ENCODE measurements around the gene OR7G3. TPM values are rescaled to one million over a fixed set of nuclear protein-coding genes. Genes with fewer than 3 reads are reported as not detected.
A peak's percentile ranks its signal among the peaks of the same experiment; 100 is the strongest.

OR7G3 gene
- total RNA-seq, 4 donors from 2014 or later = not detected

GRCh38 chr19:9140159-9140874 lies 13.6 kb upstream of the OR7G3 start, which contains the start of gene ZNF317:
Gene ZNF317, plus strand, starts transcription at chr19:9140397. Its CDS starts 15,620 bp downstream, at chr19:9156017.
- Histone ChIP-seq H3K4me3 (peak within 1 kb of the TSS; percentile 79 to 95 (median 84)), H3K9me3 (peaks cover 6 to 12% (median 11%) of the 10 kb centered on the region in 3 donors), H3K27me3 (peaks cover 0 to under 1% (median 0%) of the 10 kb centered on the region in 4 donors), H3K36me3 (peaks cover 0 to 10% (median 0%) of the 10 kb centered on the region in 3 donors), H3K4me1 (peaks cover 10 to 33% (median 14%) of the 10 kb centered on the region in 3 donors), H3K27ac (peak within 1 kb of the TSS; percentile 88 to 96 (median 90))
- peak in 1 of 4 donors; percentile 57 for TF ChIP-seq POLR2A (IDR thresholded peaks at IDR 0.05)
- TF ChIP-seq, protein P1, sequence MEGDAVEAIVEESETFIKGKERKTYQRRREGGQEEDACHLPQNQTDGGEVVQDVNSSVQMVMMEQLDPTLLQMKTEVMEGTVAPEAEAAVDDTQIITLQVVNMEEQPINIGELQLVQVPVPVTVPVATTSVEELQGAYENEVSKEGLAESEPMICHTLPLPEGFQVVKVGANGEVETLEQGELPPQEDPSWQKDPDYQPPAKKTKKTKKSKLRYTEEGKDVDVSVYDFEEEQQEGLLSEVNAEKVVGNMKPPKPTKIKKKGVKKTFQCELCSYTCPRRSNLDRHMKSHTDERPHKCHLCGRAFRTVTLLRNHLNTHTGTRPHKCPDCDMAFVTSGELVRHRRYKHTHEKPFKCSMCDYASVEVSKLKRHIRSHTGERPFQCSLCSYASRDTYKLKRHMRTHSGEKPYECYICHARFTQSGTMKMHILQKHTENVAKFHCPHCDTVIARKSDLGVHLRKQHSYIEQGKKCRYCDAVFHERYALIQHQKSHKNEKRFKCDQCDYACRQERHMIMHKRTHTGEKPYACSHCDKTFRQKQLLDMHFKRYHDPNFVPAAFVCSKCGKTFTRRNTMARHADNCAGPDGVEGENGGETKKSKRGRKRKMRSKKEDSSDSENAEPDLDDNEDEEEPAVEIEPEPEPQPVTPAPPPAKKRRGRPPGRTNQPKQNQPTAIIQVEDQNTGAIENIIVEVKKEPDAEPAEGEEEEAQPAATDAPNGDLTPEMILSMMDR (IDR thresholded peaks at IDR 0.05) = no peak
- DNase-seq = peak; percentile 71
- intact Hi-C loops (cut with DNase I) = no loop called here
- 0 to 2% methylated on average over 25 of the region's 43 CpGs for WGBS, 2 donors

- Histone ChIP-seq H3K27me3 (peaks cover 0 to 7% (median 0%) of the 10 kb centered on the region in 4 donors), H3K27ac (peak overlapping the region; percentile 88 to 96 (median 90)), H3K4me3 (peak overlapping the region; percentile 79 to 95 (median 84)), H3K9me3 (peaks cover 5 to 6% (median 6%) of the 10 kb centered on the region in 3 donors), H3K4me1 (peaks cover 10 to 33% (median 14%) of the 10 kb centered on the region in 3 donors), H3K36me3 (peaks cover 0 to 5% (median 0%) of the 10 kb centered on the region in 3 donors)
- intact Hi-C loops (cut with DNase I) = no loop called here
- TF ChIP-seq POLR2A (IDR thresholded peaks at IDR 0.05) = no peak
- TF ChIP-seq, protein P1 (IDR thresholded peaks at IDR 0.05) = no peak
- whole genome bisulfite sequencing, 2 donors = 28 to 33% methylated on average over 8 of the region's 8 CpGs
- no peak for DNase-seq
Observed at GRCh38 chr19:9139609-9140158, 12.9 kb upstream of the OR7G3 start.

- Histone ChIP-seq H3K9me3 (no peaks in the 10 kb centered on the region), H3K36me3 (no peaks in the 10 kb centered on the region), H3K4me1 (peaks cover 0 to 9% (median 3%) of the 10 kb centered on the region in 3 donors), H3K27me3 (peaks cover 0 to 24% (median 0%) of the 10 kb centered on the region in 4 donors), H3K27ac (no peak overlapping the region), H3K4me3 (no peak overlapping the region)
- WGBS, 2 donors = 50 to 56% methylated on average over 5 of the region's 5 CpGs
- intact Hi-C loops (cut with DNase I) = no loop called here
- TF ChIP-seq, protein P1 (IDR thresholded peaks at IDR 0.05) = no peak
- TF ChIP-seq POLR2A (IDR thresholded peaks at IDR 0.05) = no peak
- no peak for DNase-seq
Observed at GRCh38 chr19:9132422-9132821, 5.7 kb upstream of the OR7G3 start.

GRCh38 chr19:9130965-9131364 lies 4.2 kb upstream of the OR7G3 start:
- DNase-seq = no peak
- H3K27ac ChIP-seq = no peak overlapping the region
- no peak overlapping the region for H3K4me3 ChIP-seq
- WGBS, 2 donors = 77 to 92% methylated on average over 1 of the region's 1 CpG
- peaks cover 0 to 32% (median 0%) of the 10 kb centered on the region in 4 donors for H3K27me3 ChIP-seq
- H3K4me1 ChIP-seq = no peaks in the 10 kb centered on the region
- H3K9me3 ChIP-seq = no peaks in the 10 kb centered on the region
- no peak for TF ChIP-seq POLR2A (IDR thresholded peaks at IDR 0.05)
- TF ChIP-seq, protein P1 (IDR thresholded peaks at IDR 0.05) = no peak
- intact Hi-C loops (cut with DNase I) = no loop called here
- no peaks in the 10 kb centered on the region for H3K36me3 ChIP-seq

- Histone ChIP-seq H3K4me3 (no peak overlapping the region), H3K9me3 (no peaks in the 10 kb centered on the region), H3K27ac (no peak overlapping the region), H3K4me1 (no peaks in the 10 kb centered on the region), H3K27me3 (peaks cover 0 to 30% (median 0%) of the 10 kb centered on the region in 4 donors), H3K36me3 (no peaks in the 10 kb centered on the region)
- intact Hi-C loops (cut with DNase I) = no loop called here
- DNase-seq = no peak
- 29 to 57% methylated on average over 3 of the region's 3 CpGs for WGBS, 2 donors
- TF ChIP-seq POLR2A (IDR thresholded peaks at IDR 0.05) = no peak
Observed at GRCh38 chr19:9128171-9128570, 1.4 kb upstream of the OR7G3 start.

Measured in esophagus squamous epithelium (tissue), 5 donors.